ENCODE measurements around the gene TGFBR3. TPM values are rescaled to one million over a fixed set of nuclear protein-coding genes. Genes with fewer than 3 reads are reported as not detected.

TGFBR3 gene
- total RNA-seq, 1 experiment from 2014 or later, result 14.5 TPM

DNA sequence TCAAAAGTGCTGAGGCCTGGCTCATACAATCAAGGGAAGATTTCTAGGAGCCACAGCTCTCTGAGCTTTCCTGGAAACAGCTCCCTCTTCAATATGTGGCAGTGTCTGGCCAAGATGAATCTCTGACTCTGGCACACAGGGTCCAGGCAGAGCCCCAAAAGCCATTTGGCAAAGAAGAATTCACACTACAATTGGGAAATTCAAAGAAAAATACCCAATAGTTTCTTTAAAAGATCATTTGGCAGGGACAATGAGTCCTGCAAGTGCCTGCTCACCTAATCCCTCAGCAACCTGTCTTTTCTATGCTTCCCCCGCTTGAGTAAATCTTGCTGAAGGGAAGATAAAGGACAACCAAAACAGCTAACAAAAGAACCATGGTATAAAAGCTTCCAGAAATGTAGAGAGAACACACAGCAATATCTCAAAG lies 124.6 kb downstream of the TGFBR3 start:
- Histone ChIP-seq H3K4me3 (ENCODE audit: low read depth in 2 of 2, low read length in 2 of 2) (no peak overlapping the region), H3K27me3 (ENCODE audit: control insufficient read depth, insufficient read depth, low read length) (no peaks in the 10 kb centered on the region), H3K4me1 (ENCODE audit: control insufficient read depth, insufficient read depth, low read length) (0 out of 2 replicates have a peak, but pooled peaks cover 3% of the 10 kb centered on the region), H3K9me3 (ENCODE audit: control insufficient read depth, insufficient read depth, low read depth, low read length) (no peaks in the 10 kb centered on the region), H3K36me3 (ENCODE audit: control insufficient read depth, insufficient read depth, low read length) (no peaks in the 10 kb centered on the region), H3K27ac (ENCODE audit: low read length) (peak overlapping the region; percentile 58; the same call in 1 of the 2 replicates)
- intact Hi-C loops (cut with micrococcal nuclease; ENCODE audit: unreplicated experiment) (no loop called here), in situ Hi-C loops (cut with HindIII; ENCODE audit: low pct_unique_long_range_greater_than_20kb, low sequenced_read_pairs) (no loop called here)
- TF ChIP-seq SIN3A (IDR thresholded peaks at IDR 0.05; ENCODE audit: borderline replicate concordance, insufficient read depth, low read depth, low read length) (no peak), CTCF (IDR thresholded peaks at IDR 0.05) (no peak), POLR2AphosphoS5 (IDR thresholded peaks at IDR 0.05; ENCODE audit: low read depth, low read length) (no peak), TCF7L2 (IDR thresholded peaks at IDR 0.05; ENCODE audit: low read depth, low read length) (no peak)
- TF ChIP-seq, protein P1, sequence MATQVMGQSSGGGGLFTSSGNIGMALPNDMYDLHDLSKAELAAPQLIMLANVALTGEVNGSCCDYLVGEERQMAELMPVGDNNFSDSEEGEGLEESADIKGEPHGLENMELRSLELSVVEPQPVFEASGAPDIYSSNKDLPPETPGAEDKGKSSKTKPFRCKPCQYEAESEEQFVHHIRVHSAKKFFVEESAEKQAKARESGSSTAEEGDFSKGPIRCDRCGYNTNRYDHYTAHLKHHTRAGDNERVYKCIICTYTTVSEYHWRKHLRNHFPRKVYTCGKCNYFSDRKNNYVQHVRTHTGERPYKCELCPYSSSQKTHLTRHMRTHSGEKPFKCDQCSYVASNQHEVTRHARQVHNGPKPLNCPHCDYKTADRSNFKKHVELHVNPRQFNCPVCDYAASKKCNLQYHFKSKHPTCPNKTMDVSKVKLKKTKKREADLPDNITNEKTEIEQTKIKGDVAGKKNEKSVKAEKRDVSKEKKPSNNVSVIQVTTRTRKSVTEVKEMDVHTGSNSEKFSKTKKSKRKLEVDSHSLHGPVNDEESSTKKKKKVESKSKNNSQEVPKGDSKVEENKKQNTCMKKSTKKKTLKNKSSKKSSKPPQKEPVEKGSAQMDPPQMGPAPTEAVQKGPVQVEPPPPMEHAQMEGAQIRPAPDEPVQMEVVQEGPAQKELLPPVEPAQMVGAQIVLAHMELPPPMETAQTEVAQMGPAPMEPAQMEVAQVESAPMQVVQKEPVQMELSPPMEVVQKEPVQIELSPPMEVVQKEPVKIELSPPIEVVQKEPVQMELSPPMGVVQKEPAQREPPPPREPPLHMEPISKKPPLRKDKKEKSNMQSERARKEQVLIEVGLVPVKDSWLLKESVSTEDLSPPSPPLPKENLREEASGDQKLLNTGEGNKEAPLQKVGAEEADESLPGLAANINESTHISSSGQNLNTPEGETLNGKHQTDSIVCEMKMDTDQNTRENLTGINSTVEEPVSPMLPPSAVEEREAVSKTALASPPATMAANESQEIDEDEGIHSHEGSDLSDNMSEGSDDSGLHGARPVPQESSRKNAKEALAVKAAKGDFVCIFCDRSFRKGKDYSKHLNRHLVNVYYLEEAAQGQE (IDR thresholded peaks at IDR 0.05; ENCODE audit: insufficient read depth in 1 of 2, low read depth in 2 of 2, low read length in 1 of 2), result no peak
- ChIA-PET CTCF (interaction anchor here (0.6 kb wide), 1 partner anchor 250 kb away, joined by 6 read pairs; no protein-coding TSS in a partner anchor), POLR2A (interaction anchor here (0.7 kb wide), 1 partner anchor 48 kb away, joined by 5 read pairs; no protein-coding TSS in a partner anchor)
- no TSS peak for BruUV-seq (replicated peaks)
- no peak for ATAC-seq
- DNase-seq (ENCODE audit: low read depth, low spot score), result no peak

DNA sequence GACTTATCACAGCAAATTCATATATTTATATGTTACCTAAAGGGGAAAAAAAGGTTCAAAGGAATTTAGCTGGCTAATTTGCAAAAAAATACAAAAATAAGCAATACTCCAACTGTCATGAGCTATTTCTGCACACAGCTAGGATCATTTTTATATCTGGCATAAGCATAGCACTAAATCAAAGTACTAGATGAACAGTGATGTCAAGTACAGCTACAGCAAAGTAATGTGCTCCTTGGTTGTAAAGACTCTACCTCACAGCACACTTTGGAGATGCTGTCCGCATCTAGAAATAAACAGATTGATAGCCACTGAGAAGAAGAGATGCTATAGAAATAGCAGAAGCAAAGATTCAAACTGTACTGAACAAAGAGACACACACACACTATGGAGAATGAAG lies 125.4 kb downstream of the TGFBR3 start:
- TF ChIP-seq CTCF (IDR thresholded peaks at IDR 0.05), result no peak
- TF ChIP-seq POLR2AphosphoS5 (IDR thresholded peaks at IDR 0.05; ENCODE audit: low read depth, low read length), result no peak
- TF ChIP-seq SIN3A (IDR thresholded peaks at IDR 0.05; ENCODE audit: borderline replicate concordance, insufficient read depth, low read depth, low read length), result no peak
- TF ChIP-seq TCF7L2 (IDR thresholded peaks at IDR 0.05; ENCODE audit: low read depth, low read length), result no peak
- TF ChIP-seq, protein P1 (IDR thresholded peaks at IDR 0.05; ENCODE audit: insufficient read depth in 1 of 2, low read depth in 2 of 2, low read length in 1 of 2), result no peak
- BruUV-seq (replicated peaks), result no TSS peak
- Histone ChIP-seq H3K36me3 (ENCODE audit: control insufficient read depth, insufficient read depth, low read length) (no peaks in the 10 kb centered on the region), H3K4me3 (ENCODE audit: low read depth in 2 of 2, low read length in 2 of 2) (no peak overlapping the region), H3K4me1 (ENCODE audit: control insufficient read depth, insufficient read depth, low read length) (0 out of 2 replicates have a peak, but pooled peaks cover 3% of the 10 kb centered on the region), H3K27ac (ENCODE audit: low read length) (no peak overlapping the region), H3K27me3 (ENCODE audit: control insufficient read depth, insufficient read depth, low read length) (no peaks in the 10 kb centered on the region), H3K9me3 (ENCODE audit: control insufficient read depth, insufficient read depth, low read depth, low read length) (no peaks in the 10 kb centered on the region)
- in situ Hi-C loops (cut with HindIII; ENCODE audit: low pct_unique_long_range_greater_than_20kb, low sequenced_read_pairs) (no loop called here), intact Hi-C loops (cut with micrococcal nuclease; ENCODE audit: unreplicated experiment) (no loop called here)
- ATAC-seq, result no peak
- POLR2A ChIA-PET, result no interaction called here
- no peak for DNase-seq (ENCODE audit: low read depth, low spot score)
- CTCF ChIA-PET, result no interaction called here

Measured in Panc1 (cell line).